ENCODE measurements around the gene NCDN.
"Not testable (repeated sequence)": the region's sequence is repeated elsewhere in the genome, so short reads cannot be mapped to it uniquely, and the experiment has no call there.

Gene NCDN

DNA sequence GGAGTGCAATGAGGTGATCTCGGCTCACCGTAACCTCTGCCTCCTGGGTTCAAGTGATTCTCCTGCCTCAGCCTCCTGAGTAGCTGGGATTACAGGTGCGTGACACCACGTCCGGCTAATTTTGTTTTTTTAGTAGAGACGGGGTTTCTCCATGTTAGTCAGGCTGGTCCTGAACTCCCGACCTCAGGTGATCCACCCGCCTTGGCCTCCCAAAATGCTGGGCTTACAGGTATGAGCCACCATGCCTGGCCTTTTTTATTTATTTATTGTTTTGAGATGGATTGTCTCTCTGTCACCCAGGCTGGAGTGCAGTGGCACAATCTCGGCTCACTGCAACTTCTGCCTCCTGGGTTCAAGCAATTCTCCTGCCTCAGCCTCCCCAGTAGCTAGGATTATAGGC, 24.0 kb downstream of the NCDN start:
- in situ Hi-C loops (cut with HindIII; ENCODE audit: low pct_ligation_motif_present, low pct_unique_long_range_greater_than_20kb, low sequenced_read_pairs); DNase-seq: not testable (repeated sequence)

DNA sequence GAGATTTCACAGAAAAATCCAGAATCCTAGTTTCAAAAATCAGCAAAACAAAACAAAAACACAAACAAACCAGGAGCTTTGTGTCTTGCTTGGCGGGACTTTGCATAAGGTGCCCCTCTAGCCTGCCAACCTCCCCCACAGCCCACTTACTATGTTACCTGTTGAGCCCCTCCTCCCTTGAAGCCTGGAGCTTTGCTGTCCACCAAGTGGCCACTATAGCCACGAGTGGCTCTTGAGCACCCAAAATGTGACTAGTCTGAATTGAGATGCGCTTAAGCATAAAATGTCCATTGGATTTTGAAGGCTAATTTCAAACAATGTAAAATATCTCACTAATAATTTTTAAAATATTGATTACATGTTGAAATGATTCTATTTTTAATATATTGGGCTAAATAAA, 27.7 kb downstream of the NCDN start:
- in situ Hi-C loops (cut with HindIII; ENCODE audit: low pct_ligation_motif_present, low pct_unique_long_range_greater_than_20kb, low sequenced_read_pairs) = no loop called here
- DNase-seq = no peak

DNA sequence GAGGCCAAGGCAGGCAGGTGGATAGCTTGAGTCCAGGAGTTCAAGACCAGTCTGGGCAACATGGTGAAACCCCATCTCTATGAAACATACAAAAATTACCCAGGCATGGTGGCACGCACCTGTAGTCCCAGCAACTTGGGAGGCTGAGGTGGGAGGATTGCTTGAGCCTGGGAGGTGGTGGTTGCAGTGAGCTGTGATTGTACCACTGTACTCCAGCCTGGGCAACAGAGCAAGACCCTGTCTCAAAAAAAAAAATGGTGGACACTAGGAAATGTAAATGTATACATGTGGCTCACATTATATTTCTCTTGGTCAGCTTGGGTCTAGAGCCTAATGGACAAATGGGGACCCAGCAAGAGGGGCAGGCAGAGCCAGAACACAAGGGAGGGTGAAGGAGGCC, 28.2 kb downstream of the NCDN start:
- in situ Hi-C loops (cut with HindIII; ENCODE audit: low pct_ligation_motif_present, low pct_unique_long_range_greater_than_20kb, low sequenced_read_pairs); DNase-seq: not testable (repeated sequence)

DNA sequence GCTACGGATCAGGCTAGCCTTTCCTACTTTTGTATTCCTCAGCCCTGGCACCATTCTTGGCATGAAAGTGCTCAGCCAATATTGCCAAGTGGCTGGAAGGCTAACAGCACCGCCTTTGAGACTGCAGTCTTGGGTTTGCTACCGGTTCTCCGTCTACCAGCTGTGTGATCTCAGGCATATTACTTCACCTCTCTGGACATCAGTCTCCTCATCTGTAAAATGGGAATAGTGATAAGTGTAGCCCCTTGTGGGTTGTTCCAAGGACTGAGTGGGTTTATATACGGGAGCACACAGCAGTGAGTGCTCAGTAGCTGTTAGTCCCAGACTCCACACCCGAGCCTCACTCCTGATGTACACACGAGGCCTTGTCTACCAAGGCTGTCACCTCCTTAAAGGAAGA, 29.2 kb downstream of the NCDN start:
- DNase-seq = no peak
- in situ Hi-C loops (cut with HindIII; ENCODE audit: low pct_ligation_motif_present, low pct_unique_long_range_greater_than_20kb, low sequenced_read_pairs) = no loop called here

DNA sequence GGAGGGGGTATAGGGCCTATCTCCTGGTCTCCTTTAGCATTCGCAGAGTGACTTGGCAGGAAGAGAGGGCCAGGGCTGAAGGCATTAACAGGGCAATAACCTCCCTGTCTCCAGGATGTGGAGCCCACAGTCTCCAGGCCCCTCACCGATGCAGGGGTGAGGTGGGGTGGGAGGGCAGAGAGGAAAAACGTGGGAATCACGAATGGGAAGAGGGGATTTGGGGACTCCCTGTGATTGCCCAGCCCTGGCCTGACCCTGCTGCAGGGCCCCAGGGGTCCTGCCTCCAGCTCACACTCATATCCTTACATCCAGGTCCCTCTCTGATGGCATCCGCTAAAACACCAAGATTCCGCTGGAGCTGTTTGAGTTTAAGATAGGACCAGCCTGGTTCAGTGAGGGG, 30.1 kb downstream of the NCDN start:
- DNase-seq = no peak
- in situ Hi-C loops (cut with HindIII; ENCODE audit: low pct_ligation_motif_present, low pct_unique_long_range_greater_than_20kb, low sequenced_read_pairs) = no loop called here

DNA sequence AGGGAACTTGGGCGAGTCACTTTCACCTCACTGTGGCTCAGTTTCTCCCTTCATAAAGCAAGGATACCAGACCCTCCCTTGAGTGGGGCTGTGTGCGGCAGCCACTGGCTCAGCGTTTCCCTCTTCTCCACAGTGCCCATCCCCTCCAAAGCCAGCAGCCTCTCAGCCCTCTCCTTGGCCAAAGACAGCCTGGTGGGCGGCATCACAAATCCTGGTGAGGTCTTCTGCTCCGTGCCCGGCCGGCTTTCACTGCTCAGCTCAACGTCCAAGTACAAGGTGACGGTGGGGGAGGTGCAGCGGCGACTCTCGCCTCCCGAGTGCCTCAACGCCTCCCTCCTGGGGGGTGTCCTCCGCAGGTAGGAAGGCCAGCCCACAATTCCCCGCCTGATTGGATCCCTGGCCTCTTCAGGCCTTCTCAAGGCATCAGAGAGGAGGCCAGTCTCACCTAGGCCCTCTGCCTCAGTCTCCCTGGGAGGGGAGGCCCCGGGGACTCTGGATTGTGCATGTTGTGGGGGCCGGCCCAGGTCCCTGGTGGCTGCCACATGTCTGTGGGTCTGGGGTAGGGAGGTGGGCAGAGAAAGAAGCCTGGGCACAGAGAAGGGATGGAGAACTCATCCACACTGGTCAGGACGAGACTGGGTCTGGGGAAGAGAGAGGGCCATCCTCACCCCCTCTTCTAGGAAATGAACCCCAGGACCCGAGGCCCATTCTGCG, 30.8 kb downstream of the NCDN start:
- in situ Hi-C loops (cut with HindIII; ENCODE audit: low pct_ligation_motif_present, low pct_unique_long_range_greater_than_20kb, low sequenced_read_pairs) = no loop called here
- DNase-seq = no peak

DNA sequence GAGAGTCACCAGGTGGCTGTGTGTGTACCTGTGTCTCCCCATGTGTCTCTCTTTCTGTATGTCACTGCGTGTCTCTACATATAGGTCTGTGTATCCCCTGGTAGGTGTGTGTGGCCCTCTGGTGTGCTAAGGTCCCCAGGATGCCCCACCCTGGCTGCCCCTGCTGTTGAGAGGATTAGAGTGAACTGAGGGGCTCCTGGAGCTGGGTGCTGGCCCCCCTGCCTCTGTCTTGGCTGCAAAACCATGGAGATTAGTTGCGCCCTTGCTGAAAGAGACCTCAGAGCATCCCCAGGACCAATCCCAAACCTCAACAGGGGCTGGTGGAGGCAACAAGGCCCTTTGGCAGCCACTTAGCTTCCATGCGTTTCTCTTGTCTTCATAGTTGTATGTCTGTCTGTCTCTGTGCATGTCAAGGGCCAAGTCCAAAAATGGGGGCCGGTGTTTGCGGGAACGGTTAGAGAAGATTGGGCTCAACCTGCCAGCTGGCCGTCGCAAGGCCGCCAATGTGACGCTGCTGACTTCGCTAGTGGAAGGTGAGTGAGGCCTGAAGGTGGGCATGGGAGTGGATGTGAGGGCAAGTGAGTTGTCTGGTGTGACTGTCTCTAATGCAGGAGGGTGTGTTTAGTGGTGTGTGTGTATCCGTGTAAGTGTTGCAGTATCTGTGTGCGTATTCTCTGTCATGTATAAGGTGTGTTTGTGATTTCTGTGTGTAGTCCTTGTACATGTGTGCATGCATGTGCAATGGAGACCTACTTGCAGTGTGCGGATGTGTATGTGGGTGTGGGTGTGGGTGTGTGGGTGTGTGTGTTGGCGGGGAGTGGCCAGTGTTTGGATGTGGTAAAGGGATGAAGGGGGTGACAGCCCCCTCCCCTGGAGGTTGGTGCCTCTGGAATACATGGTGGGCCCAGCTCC, 32.2 kb downstream of the NCDN start:
- no peak for DNase-seq
- in situ Hi-C loops (cut with HindIII; ENCODE audit: low pct_ligation_motif_present, low pct_unique_long_range_greater_than_20kb, low sequenced_read_pairs) = no loop called here

DNA sequence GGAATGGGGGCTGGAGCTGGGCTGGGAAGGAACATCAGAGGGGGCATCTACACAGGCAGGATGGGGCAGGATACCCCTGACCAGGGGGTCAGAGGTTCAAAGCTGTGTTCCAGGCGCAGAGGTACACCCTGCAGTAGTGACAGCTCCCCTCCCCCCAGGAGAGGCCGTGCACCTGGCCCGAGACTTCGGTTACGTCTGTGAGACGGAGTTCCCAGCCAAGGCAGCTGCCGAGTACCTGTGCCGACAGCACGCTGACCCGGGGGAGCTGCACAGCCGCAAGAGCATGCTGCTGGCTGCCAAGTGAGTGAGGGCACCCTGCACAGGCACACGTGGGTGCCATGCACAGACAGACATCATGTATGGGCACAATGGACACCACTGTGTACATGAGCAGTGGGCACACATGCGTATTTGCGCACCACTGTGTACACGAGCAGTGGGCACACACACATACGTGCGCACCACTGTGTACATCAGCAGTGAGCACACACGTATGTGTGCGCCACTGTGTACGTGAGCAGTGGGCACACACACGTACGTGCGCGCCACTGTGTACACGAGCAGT, 33.0 kb downstream of the NCDN start:
- in situ Hi-C loops (cut with HindIII; ENCODE audit: low pct_ligation_motif_present, low pct_unique_long_range_greater_than_20kb, low sequenced_read_pairs) = no loop called here
- no peak for DNase-seq

DNA sequence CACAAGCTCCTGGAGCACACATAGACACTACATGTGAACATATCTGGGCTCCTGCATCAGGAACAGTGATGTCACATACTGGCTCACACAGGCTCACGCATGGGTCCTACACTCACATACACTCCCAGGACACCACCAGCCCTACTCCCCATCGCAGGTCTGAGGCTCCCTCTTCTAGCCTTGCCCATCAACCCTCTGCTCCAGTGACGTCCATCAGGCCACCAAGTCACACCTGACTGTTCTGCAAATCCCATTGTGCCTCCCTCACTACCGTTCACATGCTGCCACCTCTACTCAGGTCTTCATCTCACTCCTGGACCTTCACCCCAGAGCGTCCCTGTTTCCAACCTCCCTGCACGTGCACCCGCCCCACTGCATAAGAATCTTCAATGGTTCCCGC, 33.6 kb downstream of the NCDN start:
- DNase-seq = no peak
- in situ Hi-C loops (cut with HindIII; ENCODE audit: low pct_ligation_motif_present, low pct_unique_long_range_greater_than_20kb, low sequenced_read_pairs) = no loop called here

DNA sequence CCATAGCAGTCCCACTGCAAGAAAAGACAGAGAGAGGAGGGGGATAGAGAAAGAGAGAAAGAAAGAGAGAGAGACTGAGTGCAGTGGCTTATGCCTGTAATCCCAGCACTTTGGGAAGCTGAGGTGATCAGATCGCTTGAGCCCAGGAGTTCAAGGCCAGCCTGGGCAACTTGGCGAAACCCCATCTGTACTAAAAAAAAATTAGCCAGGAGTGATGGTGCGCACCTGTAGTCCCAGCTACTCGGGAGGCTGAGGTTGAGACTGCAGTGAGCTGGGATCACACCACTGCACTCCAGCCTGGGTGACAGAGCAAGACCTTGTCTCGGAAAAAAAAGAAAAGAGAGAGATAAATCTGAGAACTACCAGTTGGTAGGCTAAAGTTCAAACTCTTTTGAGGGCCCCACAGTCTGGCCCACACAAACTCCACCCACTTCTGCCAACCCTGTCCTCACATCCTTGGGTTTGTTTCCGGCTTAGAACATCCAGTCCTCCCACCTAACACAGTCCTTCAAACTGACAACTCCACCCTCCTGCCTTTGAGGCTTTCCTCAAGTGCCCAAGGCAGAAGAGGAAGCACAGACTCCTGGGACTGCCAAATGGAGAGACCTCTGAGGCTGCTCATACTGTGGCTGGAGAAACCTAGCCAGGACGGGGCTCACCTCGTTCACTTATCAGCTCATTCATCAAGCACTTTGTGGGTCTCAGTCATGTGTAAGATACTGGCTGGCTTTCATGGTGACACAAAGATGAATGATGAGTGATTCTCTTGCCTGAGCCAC, 35.6 kb downstream of the NCDN start:
- DNase-seq = no peak
- in situ Hi-C loops (cut with HindIII; ENCODE audit: low pct_ligation_motif_present, low pct_unique_long_range_greater_than_20kb, low sequenced_read_pairs) = no loop called here

DNA sequence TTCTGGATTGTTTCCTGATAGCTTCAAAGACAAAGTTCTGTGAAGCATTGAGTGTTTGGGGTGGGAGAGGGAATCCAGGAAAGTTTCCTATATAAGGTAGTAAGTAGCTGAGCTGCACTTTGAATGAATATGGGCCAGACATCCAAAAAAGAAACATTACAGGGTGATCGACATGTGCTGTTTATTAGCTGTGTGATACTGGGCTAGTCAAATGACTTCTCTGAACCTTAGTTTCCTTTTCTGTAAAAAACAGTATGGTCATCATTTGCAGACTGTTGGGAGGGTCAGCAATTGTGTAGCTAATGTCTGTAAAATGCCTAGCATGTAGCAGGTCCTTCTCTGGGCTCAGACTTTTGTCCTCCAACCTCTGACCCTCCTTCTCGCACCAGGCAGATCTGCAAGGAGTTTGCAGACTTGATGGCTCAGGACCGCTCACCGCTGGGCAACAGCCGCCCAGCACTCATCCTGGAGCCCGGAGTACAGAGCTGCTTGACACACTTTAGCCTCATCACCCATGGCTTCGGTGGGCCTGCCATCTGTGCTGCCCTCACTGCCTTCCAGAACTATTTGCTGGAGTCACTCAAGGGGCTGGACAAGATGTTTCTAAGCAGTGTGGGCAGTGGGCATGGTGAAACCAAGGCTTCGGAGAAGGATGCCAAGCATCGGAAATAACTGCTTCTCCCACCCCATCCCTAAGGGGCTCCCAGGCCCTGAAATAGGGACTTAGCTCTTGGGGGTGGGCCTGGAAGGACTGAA, 36.6 kb downstream of the NCDN start:
- no peak for DNase-seq

DNA sequence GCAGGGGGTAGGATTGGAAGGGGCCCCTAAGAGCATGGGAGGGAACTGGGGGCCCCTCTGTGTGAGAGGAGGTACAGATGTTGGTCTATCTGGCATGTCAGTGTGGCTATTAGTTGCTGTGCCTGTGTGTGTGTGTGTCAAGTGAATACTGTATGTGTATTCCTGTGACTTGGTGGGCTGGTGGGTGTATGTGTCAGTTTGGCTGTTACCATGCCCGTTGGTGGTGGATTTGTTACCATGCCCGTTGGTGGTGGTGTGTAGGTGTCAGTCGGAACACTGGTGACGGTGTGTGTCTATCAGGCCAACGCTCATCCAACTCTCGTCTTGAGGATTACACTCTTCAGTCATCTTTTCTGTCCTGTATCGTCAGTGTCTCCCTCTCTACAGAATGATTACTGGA, 38.1 kb downstream of the NCDN start:
- in situ Hi-C loops (cut with HindIII; ENCODE audit: low pct_ligation_motif_present, low pct_unique_long_range_greater_than_20kb, low sequenced_read_pairs) = no loop called here

More for the DNA sequence above, 36.6 kb downstream of the NCDN start:
- in situ Hi-C loops (cut with HindIII; ENCODE audit: low pct_ligation_motif_present, low pct_unique_long_range_greater_than_20kb, low sequenced_read_pairs) = no loop called here

DNA sequence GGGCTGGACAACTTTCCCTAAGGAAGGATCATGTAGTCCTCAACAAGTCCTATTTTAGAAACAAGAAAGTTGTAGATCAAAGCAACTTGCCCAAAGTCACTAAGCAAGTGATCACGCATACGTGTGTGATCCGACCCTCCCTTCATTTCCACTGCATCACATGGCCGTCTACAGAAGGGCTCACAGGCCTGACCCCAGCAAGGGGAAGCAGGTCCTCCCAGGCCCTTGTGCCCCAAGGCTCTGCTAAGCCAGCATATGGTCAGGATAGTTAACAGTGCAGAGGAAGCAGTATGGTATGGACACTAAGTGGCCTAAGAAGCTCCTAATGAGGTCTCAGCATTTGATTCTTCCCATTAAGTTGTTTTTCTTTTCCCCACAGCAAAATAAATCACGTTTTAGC, 40.3 kb downstream of the NCDN start:
- in situ Hi-C loops (cut with HindIII; ENCODE audit: low pct_ligation_motif_present, low pct_unique_long_range_greater_than_20kb, low sequenced_read_pairs) = no loop called here
- no peak for DNase-seq

More for the DNA sequence above, 38.1 kb downstream of the NCDN start:
- DNase-seq = no peak

DNA sequence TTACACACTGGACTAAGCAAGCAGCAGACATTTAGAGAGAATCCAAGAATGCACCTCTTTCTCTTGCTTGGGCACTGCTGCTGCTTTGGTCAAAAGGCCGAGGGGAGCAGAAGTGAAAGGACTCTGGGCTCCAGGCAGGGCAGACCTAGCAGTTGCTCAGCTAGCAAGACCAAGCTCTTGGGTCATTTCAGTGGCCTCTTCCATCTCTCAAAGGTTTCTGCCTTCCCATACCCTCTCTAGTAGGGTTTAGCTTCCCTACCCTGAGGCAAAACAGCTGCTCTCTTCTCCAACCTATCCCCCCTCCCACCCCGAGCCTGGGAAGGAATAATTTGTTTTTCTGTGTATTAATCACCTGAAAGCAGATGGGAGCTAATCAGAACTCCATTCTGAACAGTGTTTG, 41.3 kb downstream of the NCDN start:
- no peak for DNase-seq
- in situ Hi-C loops (cut with HindIII; ENCODE audit: low pct_ligation_motif_present, low pct_unique_long_range_greater_than_20kb, low sequenced_read_pairs) = no loop called here

DNA sequence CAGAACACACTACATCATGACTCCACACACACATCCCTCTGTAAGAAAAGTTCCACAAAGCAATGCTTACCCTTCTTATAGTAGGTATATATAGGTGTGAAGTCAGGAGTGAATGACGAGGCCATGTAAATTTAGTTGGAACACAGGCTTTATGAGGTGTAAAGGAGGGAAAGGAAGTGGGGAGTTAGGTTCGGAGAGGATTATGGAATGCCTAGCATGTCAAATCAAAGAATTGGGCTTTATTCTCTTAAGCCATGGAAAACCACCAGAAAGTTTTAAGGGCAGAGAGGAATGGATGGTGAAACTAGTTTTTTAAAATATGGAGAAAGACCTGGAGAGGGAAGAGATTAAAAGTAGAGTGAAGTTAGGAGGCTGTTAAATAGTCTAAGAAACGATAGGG, 41.8 kb downstream of the NCDN start:
- DNase-seq = no peak
- in situ Hi-C loops (cut with HindIII; ENCODE audit: low pct_ligation_motif_present, low pct_unique_long_range_greater_than_20kb, low sequenced_read_pairs) = no loop called here

DNA sequence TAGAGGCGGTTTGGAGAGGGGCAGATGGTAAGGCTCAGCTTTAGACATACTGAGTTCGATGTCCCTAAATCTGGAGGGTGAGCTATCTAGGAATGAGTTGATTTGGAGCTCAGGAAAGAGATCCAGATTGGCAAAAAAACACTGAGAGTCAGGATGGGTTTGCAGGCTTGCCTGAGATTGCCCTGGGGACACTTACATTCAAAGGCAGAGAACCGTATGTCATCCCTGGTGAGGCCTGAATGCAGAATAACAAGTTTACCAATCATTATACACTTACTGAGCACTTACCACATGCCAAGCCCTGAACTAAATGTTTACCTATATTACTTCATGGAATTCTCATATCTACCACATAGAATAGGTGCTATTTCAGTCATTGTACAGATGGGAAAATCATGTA, 43.0 kb downstream of the NCDN start:
- no peak for DNase-seq
- in situ Hi-C loops (cut with HindIII; ENCODE audit: low pct_ligation_motif_present, low pct_unique_long_range_greater_than_20kb, low sequenced_read_pairs) = no loop called here

DNA sequence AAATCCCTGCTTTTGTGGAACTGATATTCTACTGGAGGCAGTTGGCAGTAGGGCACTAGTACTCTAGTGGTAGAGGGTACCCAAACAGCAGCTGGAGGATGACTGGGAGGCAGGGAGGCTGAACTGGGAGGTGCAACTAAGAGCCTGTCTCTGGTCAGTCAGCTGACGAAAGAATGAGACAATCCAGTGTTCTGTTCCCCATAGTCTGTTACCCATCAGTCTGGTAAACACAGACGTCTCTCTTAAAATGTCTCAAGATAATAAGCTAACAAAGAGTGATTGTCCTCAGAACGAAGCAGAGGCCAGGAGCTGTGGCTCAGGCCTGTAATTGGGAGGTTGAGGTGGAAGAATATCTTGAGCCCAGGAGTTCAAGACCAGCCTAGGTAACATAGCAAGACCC, 45.9 kb downstream of the NCDN start:
- no peak for DNase-seq
- in situ Hi-C loops (cut with HindIII; ENCODE audit: low pct_ligation_motif_present, low pct_unique_long_range_greater_than_20kb, low sequenced_read_pairs) = no loop called here

DNA sequence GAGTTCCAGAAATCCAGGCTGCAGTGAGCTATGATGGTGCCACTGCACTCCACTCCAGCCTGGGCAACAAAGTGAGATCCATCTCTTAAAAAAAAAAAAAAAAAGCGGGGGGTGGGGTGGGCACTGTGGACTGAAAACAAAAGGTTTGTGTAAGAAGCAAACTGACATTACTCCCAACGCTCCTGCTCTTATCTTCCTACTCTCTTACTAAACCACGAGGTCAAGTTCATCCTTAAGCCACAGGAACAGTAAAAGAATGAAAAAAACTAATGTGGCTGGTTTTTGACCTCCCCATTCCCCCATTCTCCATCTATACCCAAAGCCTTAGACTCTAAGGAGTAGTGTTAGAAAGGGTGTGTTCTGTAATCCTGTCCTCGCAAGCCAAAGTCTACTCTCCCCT, 46.3 kb downstream of the NCDN start:
- in situ Hi-C loops (cut with HindIII; ENCODE audit: low pct_ligation_motif_present, low pct_unique_long_range_greater_than_20kb, low sequenced_read_pairs) = no loop called here
- DNase-seq = no peak
